HFFc6 (cell line): Measurements from ENCODE around the gene KRT81. TPM values are rescaled to one million over a fixed set of nuclear protein-coding genes. Genes with fewer than 3 reads are reported as not detected.

Experiments
- DNase-seq: peaks from one replicate; pipeline ENCODE4 v3.0.0-alpha.2; 2018
- H3K27ac Mint-ChIP-seq: 2 replicates; pipeline ENCODE4 v1.8.0; 2020; ENCODE audit warnings: mild to moderate bottlenecking, mixed read lengths
- H3K27me3 Mint-ChIP-seq: 2 replicates; pipeline ENCODE4 v1.8.0; 2021; ENCODE audit warnings: mild to moderate bottlenecking, moderate library complexity, mixed read lengths; ENCODE audit not compliant: insufficient read depth
- H3K36me3 Mint-ChIP-seq: 2 replicates; pipeline ENCODE4 v1.8.0; 2021; ENCODE audit warnings: low read depth, mixed read lengths
- H3K4me1 Mint-ChIP-seq: 2 replicates; pipeline ENCODE4 v1.8.0; 2020; ENCODE audit warnings: low read depth, mixed read lengths
- H3K4me3 Mint-ChIP-seq: 2 replicates; pipeline ENCODE4 v1.8.0; 2020; ENCODE audit warnings: mild to moderate bottlenecking, moderate library complexity, mixed read lengths
- H3K9me3 Mint-ChIP-seq: 2 replicates; pipeline ENCODE4 v1.8.0; 2020; ENCODE audit warnings: mild to moderate bottlenecking, mixed read lengths
- total RNA-seq, 6 experiments: library from RNA; stranded (reverse); fragmentation: NEBNext Ultra II Directional; extraction: Animal tissue kit (Norgen Biotek cat#: 25700); gene quantifications; 2 replicates in 1 of 6; 3 replicates in 5 of 6; pipeline ENCODE4 v1.2.3, GENCODE V29; 2021
- TF ChIP-seq, protein P1 (sequence below): fragments of 200-600 bp; sonication (generic); IDR thresholded peaks from 2 replicates; pipeline ENCODE4 v1.5.0; 2021; ENCODE audit warnings: antibody characterized with exemption, mild to moderate bottlenecking

The KRT81 gene
- total RNA-seq, 6 experiments from 2014 or later: 0.34 to 0.84 (median 0.70) TPM

- no peak for DNase-seq
- Mint-ChIP-seq H3K27me3 (peaks cover 13% of the 10 kb centered on the region), H3K27ac (no peak overlapping the region), H3K36me3 (no peaks in the 10 kb centered on the region), H3K4me1 (peaks cover 13% of the 10 kb centered on the region), H3K9me3 (no peaks in the 10 kb centered on the region), H3K4me3 (no peak overlapping the region)
- TF ChIP-seq, protein P1, sequence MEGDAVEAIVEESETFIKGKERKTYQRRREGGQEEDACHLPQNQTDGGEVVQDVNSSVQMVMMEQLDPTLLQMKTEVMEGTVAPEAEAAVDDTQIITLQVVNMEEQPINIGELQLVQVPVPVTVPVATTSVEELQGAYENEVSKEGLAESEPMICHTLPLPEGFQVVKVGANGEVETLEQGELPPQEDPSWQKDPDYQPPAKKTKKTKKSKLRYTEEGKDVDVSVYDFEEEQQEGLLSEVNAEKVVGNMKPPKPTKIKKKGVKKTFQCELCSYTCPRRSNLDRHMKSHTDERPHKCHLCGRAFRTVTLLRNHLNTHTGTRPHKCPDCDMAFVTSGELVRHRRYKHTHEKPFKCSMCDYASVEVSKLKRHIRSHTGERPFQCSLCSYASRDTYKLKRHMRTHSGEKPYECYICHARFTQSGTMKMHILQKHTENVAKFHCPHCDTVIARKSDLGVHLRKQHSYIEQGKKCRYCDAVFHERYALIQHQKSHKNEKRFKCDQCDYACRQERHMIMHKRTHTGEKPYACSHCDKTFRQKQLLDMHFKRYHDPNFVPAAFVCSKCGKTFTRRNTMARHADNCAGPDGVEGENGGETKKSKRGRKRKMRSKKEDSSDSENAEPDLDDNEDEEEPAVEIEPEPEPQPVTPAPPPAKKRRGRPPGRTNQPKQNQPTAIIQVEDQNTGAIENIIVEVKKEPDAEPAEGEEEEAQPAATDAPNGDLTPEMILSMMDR: no peak
Observed at GRCh38 chr12:52300796-52301691, 9.7 kb upstream of the KRT81 start.

DNA sequence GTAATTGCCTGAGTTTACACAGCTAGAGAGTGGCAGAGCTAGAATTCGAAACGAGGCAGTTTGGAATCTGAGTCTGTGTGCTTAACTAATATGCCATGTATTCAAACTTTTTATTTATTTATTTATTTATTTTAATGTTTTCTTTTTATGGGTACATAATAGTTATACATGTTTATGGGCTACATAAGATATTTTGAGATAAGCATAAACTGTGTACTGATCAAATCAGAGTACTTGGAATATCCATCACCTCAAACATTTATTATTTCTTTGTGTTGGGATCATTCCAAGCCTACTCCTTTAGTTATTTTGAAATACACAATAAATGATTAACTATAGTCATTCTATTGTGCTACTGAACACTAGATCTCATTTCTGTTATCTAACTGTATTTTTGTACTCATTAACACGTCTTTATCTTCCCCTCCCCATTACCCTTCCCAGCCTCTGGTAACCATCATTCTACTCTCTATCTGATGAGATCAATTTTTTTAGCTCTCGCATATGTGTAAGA lies 7.4 kb upstream of the KRT81 start:
- TF ChIP-seq, protein P1: no peak
- DNase-seq: no peak
- H3K27me3 Mint-ChIP-seq: peaks cover 10% of the 10 kb centered on the region
- no peaks in the 10 kb centered on the region for H3K9me3 Mint-ChIP-seq
- H3K4me1 Mint-ChIP-seq: no peaks in the 10 kb centered on the region
- H3K27ac Mint-ChIP-seq: no peak overlapping the region
- H3K36me3 Mint-ChIP-seq: no peaks in the 10 kb centered on the region
- no peak overlapping the region for H3K4me3 Mint-ChIP-seq

- DNase-seq: no peak
- Mint-ChIP-seq H3K4me3 (no peak overlapping the region), H3K36me3 (no peaks in the 10 kb centered on the region), H3K27ac (no peak overlapping the region), H3K4me1 (no peaks in the 10 kb centered on the region), H3K9me3 (no peaks in the 10 kb centered on the region), H3K27me3 (peaks cover 12% of the 10 kb centered on the region)
- TF ChIP-seq, protein P1: no peak
Observed at GRCh38 chr12:52296572-52297215, 5.4 kb upstream of the KRT81 start.

DNA sequence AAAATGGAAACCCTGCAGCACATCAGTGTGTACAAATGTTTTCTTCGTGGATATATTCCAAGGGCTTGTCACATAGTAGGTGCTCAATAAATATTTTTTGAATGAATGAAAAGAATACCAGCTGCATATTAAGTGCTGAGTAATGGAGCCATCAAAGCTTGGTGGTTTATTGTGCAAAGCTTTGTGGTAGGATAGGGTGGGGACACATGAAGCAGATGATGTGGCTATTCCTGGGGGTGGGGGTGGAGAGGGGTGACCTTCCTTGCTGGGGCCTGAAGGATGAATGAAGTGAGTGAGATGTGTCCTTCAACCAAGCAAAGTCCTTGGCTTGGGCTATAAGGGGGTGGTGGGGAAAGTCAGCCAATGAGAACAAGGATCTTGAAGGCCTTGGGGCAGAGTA lies 4.3 kb upstream of the KRT81 start:
- Mint-ChIP-seq H3K27ac (no peak overlapping the region), H3K4me3 (no peak overlapping the region), H3K4me1 (no peaks in the 10 kb centered on the region), H3K9me3 (no peaks in the 10 kb centered on the region), H3K27me3 (peaks cover 12% of the 10 kb centered on the region), H3K36me3 (no peaks in the 10 kb centered on the region)
- DNase-seq: no peak
- TF ChIP-seq, protein P1: no peak

- Mint-ChIP-seq H3K9me3 (no peaks in the 10 kb centered on the region), H3K4me3 (no peak overlapping the region), H3K4me1 (no peaks in the 10 kb centered on the region), H3K27ac (no peak overlapping the region), H3K36me3 (no peaks in the 10 kb centered on the region), H3K27me3 (peaks cover 12% of the 10 kb centered on the region)
- TF ChIP-seq, protein P1: no peak
- DNase-seq: no peak
Observed at GRCh38 chr12:52294803-52295202, 3.5 kb upstream of the KRT81 start.
